ENCODE measurements around the gene PGLYRP3.
"Not testable (repeated sequence)": the region's sequence is repeated elsewhere in the genome, so short reads cannot be mapped to it uniquely, and the experiment has no call there.

PGLYRP3 gene

GRCh38 chr1:153348511-153349362 is 36.0 kb upstream of the PGLYRP3 start, which contains the start of gene PGLYRP4:
TSS of gene PGLYRP4 (minus strand) at chr1:153348841. CDS start at chr1:153347932, 909 bp downstream.
- no peak for DNase-seq

- no peak for DNase-seq
Observed at GRCh38 chr1:153347856-153348255, 35.1 kb upstream of the PGLYRP3 start.

DNA sequence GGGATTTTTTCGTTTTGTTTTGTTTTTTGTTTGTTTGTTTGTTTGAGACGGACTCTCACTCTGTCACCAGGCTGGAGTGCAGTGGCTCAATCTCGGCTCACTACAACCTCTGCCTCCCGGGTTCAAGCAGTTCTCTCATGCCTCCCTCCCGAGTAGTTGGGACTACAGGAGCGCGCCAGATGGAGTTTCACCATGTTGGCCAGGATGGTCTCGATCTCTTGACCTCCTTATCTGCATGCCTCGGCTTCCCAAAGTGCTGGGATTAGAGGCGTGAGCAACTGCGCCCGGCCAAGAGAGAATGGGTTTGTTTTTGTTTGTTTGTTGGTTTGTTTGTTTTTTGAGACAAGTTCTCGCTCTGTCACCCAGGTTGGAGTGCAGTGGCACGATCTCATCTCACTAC is 34.3 kb upstream of the PGLYRP3 start:
- not testable (repeated sequence) for DNase-seq

- DNase-seq: no peak
Observed at GRCh38 chr1:153346077-153346723, 33.4 kb upstream of the PGLYRP3 start.

DNA sequence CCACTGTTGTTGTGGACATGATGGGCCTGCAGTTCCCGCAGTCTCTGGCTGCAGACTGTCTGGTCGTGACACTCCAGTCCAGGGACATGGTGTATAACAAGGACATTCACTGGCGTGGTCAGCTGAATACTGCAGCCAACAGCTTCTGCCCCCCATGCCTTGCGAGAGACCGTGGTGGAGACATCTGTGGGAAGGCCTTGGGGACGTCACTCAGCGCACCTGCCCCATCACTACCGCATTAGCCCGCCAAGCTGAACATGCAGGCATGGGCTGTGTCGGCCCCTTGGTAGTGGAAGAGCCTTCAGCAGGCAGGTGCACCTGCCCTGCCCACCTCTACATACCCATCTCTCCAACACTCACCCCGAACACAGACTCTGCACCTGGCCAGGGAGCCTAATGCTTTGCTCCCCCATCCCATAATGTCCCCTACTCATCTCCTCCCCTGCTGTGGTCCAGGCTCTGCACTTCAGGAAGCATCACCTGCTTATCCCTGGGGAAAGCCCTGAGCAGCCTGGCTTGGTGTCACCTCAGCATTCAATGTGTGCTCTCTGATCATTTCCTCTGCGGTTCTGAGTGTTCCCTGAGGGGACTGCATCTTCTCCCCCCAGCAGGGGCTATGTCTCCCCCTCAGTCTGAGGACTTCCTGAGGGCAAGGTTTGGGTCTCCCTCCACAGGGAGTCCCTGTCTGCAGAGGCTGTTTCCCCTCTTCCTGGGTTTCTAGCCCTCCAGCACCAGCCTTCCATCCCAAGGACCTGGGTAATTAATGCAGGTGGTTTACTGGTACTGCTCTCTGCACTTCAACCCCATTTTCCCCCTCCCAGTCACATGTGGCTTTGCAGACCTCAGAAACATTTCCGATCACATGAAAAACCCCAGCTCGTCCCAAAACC is 32.7 kb upstream of the PGLYRP3 start:
- no peak for DNase-seq

- DNase-seq: peak; percentile 49
Observed at GRCh38 chr1:153344718-153345025, 31.9 kb upstream of the PGLYRP3 start.

DNA sequence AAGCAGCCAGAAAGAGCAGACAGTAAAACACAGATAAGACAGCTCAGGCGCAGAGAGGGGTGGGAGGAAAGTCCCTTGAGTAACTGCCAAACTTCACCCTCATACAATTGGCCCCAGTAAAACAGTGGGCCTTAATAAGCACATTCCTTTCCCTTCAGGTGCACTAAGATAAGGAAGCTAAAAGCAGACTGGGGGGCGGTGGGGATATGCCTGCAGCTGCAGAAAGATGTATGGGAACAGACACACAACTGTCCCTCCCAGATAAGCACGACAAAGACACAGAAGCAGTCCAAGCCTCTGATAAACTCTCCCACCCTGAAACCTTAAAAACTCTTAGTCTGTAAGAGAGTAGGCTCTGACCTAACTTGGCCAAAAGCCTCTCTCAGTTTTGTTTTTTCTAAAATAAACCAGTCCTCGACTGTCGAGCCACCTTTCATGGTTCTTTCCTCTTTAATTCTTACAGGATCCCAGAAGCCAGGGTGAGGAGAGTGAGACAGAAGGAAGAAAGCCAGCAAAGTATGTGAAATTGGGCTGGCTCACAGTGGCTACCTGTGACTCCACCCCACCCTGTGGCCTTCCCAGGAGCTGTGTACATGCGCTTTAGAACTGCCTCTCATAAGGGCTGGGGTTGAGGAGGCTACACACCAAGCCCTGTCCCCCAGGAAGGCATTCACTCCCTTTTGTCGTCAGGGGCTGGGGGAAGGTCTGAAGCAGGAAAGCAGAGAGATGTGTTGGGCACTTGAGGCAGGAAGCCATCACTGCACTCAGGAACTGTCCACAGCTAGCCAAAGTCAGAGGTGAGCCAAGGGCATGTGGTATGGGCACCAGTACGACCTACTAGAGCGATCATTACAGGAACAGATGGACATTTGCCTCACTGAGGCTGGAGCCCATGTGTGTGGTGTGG is 31.3 kb upstream of the PGLYRP3 start:
- DNase-seq: no peak

DNA sequence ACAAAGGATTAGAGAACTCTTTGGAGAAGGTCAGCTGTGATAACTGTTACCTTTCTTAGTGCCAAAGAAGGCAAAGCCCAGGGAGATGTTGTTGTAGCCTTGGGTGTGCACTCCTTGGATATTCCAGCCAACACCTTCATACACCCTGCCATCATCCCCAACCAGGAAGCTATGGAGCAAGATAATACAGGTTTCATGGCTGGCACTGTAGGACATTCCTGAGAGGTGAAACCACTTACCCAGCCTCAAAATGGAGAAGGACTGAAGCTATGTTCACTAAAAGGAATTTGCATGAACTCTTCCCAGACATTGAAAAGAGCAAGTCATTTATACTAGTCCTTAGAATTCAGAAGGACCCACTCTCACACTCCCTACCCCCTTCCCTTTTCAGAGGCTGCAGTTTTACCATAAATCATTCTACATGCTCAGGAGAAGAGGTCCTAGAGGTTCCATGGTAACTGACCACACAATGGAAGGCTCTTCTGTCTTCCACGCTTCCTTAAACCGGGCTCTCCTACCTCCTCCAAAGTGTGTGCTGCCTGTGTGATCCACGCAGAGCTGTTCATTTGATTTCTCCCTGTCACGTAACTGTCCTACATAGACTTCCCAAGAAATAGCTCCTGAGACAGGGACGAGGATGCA is 30.4 kb upstream of the PGLYRP3 start:
- no peak for DNase-seq

DNA sequence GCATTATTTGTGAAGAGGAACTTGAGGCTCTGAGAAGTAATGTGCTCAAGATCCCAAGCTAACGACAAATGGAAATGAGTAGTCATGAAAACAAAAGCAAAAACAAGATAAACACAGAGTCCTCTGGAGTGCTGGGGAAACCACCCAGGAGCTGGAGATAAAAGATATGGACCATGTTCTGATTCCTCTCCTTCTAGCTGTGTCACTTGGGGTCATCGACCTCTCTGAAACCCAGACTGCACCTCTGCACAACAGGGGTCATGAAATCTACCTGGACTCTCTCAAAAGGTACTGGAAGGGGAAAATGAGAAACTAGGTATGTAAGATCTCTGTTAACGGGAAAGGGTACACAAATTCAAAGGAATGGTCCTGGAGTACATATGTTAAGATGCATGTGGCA is 29.4 kb upstream of the PGLYRP3 start:
- no peak for DNase-seq

- no peak for DNase-seq
Observed at GRCh38 chr1:153341431-153341934, 28.7 kb upstream of the PGLYRP3 start.

DNA sequence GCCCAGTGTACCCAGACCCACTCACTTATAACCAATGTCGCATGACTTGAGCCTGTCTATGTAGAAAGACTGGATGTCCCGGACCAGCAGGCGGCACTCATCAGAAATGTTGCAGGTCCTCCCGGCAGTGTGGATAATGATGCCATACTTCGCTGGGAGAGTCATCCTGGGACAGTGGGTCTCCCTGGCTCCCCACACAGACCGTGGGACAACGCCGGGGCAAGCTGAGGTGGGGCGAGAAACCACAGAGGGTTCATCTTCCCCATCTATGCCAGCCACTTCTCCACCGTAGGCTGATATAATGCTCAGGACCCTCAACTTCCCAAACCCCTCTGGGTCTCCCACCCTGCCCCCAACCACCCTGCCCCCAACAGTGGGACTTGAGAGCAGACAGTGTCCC is 27.6 kb upstream of the PGLYRP3 start:
- DNase-seq: no peak

GRCh38 chr1:153339802-153340201 is 27.1 kb upstream of the PGLYRP3 start:
- DNase-seq: no peak

- DNase-seq: no peak
Observed at GRCh38 chr1:153337980-153338853, 25.5 kb upstream of the PGLYRP3 start.

DNA sequence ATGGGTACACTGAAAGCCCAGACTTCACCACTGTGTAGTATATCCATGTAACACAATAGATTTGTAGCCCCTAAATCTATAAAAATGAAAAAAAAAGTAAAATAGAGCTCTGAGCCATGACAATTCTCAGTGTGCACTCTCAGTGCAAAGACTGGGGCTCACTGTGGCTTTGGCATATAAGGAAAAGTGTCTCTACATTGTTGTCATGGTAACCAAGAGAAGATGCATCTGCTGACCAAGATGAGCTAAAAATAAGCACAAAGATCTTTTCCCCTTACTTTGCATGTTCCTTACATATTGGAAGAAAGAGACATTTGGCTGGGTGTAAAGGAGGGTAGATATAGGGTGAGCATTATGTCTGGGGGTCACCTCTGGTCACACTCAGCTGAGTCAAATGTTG is 23.9 kb upstream of the PGLYRP3 start:
- no peak for DNase-seq

DNA sequence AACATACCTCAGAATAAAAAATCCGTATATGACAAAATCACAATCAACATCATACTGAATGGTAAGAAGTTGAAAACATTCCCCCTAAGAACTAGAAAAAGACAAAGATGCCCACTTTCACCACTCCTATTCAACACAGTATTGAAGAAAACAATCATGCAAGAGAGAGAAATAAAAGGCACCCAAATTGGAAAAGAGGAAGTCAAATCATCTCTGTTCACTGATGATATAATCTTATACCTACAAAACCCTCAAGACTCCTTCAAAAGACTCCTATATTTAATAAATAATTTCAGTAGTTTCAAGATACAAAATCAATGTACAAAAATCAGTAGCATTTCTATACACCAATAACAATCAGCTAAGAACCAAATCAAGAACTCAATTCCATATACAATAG is 21.1 kb upstream of the PGLYRP3 start:
- DNase-seq: no peak

DNA sequence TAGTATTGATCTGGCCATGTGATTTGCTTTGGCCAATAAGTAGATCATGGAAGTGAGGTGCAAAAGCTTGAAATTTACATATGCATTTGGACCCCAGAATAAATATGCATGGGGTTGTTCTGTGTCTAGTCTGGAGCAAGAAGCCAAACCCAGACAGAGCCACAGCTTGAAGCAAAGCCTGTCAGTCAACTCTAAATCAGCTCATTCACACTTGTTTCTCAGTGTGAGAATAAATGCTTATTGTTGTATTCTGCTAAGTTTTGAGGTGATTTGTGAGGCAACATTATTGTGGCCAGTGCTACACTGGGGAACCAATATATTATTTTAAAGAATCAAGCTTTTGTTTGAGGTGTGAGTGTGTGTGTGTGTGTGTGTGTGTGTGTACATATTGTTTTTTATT is 12.2 kb upstream of the PGLYRP3 start:
- DNase-seq: no peak

- no peak for DNase-seq
Observed at GRCh38 chr1:153322568-153322967, 9.8 kb upstream of the PGLYRP3 start.

GRCh38 chr1:153318145-153318544 is 5.4 kb upstream of the PGLYRP3 start:
- DNase-seq: not testable (repeated sequence)

- DNase-seq: not testable (repeated sequence)
Observed at GRCh38 chr1:153316013-153316412, 3.3 kb upstream of the PGLYRP3 start.

- not testable (repeated sequence) for DNase-seq
Observed at GRCh38 chr1:153314388-153314787, 1.6 kb upstream of the PGLYRP3 start.

- DNase-seq: no peak
Observed at GRCh38 chr1:153313288-153313687, 536 bp upstream of the PGLYRP3 start.
